ENCODE measurements around the gene SUV39H1.

SUV39H1 gene

DNA sequence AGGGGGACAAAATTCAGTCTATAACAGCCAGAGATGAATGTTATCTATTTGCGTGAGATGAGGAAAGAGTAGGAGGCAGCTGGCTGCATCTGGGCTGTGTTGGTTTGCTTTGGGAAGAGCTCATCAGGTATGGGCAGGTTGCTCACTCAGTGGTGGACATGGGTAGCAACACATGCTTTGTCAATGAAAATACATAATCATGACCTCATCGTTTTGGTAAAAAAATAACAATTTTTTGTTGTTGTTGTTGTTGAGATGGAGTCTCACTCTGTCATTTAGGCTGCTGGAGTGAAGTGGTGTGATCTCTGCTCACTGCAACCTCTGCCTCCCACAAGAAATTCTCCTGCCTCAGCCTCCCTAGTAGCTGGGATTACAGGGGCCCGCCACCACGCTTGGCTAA is 48.7 kb downstream of the SUV39H1 start:
- Histone ChIP-seq H3K27ac (ENCODE audit: low read length) (no peak overlapping the region), H3K9me3 (ENCODE audit: control insufficient read depth in 1 of 2, low read length in 2 of 2) (no peaks in the 10 kb centered on the region), H3K4me1 (ENCODE audit: control insufficient read depth in 1 of 2, insufficient read depth in 2 of 2, low read length in 2 of 2) (no peaks in the 10 kb centered on the region), H3K27me3 (ENCODE audit: low read depth, low read length) (no peaks in the 10 kb centered on the region), H3K36me3 (ENCODE audit: control insufficient read depth in 1 of 2, insufficient read depth in 2 of 2, low read length in 2 of 2) (no peaks in the 10 kb centered on the region), H3K4me3 (ENCODE audit: low read depth in 1 of 2, low read length in 2 of 2) (no peak overlapping the region)

DNA sequence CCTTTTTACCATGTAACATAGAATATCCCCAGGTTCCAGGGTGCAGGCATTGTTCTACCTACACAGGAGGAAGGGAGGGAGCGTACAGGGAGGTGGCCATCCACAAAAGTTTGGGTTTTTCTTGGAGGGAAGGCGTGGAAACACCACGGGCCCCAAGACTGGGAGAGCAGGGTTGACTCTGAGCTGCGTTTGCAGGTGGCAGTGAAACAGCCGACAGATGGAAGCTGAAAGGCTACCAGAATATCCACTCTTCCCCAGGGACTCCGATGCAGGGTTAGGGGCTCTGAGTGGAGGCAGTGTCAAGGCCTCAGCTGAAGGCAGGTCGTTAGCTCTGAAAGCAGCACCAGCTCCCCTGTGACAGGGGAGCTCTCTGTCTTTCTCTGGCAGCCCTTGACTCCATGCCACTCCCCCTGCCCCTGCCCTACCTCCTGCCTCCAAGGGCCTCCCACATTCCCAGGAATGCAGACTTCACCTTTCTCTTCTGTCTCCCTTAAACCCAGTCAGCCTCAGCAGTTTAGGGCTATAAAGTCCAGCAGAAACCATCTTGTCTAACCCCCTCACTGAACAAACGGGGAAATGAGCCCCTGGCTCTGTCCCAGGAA is 51.0 kb downstream of the SUV39H1 start:
- no peaks in the 10 kb centered on the region for H3K4me1 ChIP-seq (ENCODE audit: control insufficient read depth in 1 of 2, insufficient read depth in 2 of 2, low read length in 2 of 2)
- H3K9me3 ChIP-seq (ENCODE audit: control insufficient read depth in 1 of 2, low read length in 2 of 2): no peaks in the 10 kb centered on the region
- H3K27me3 ChIP-seq (ENCODE audit: low read depth, low read length): no peaks in the 10 kb centered on the region
- H3K27ac ChIP-seq (ENCODE audit: low read length): no peak overlapping the region
- H3K4me3 ChIP-seq (ENCODE audit: low read depth in 1 of 2, low read length in 2 of 2): no peak overlapping the region
- no peaks in the 10 kb centered on the region for H3K36me3 ChIP-seq (ENCODE audit: control insufficient read depth in 1 of 2, insufficient read depth in 2 of 2, low read length in 2 of 2)

DNA sequence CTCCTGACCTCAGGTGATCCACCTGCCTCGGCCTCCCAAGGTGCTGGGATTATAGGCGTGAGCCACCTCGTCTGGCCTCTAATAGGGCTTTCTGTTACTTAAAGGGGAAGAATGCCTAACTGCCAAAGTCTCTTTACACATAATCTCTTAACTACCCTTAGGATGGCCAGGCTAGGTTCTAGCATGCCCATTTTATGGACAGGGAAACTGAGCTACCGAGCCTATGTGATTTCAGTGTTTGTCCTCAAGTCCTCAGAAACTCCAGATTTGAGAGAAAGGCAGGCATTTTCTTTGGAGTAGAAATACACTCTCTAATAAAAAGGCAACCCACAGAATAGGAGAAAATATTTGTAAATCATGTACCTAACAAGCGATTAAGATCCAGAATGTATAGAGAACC is 52.6 kb downstream of the SUV39H1 start:
- no peaks in the 10 kb centered on the region for H3K4me1 ChIP-seq (ENCODE audit: control insufficient read depth in 1 of 2, insufficient read depth in 2 of 2, low read length in 2 of 2)
- H3K27ac ChIP-seq (ENCODE audit: low read length): no peak overlapping the region
- no peaks in the 10 kb centered on the region for H3K36me3 ChIP-seq (ENCODE audit: control insufficient read depth in 1 of 2, insufficient read depth in 2 of 2, low read length in 2 of 2)
- H3K9me3 ChIP-seq (ENCODE audit: control insufficient read depth in 1 of 2, low read length in 2 of 2): no peaks in the 10 kb centered on the region
- no peaks in the 10 kb centered on the region for H3K27me3 ChIP-seq (ENCODE audit: low read depth, low read length)
- no peak overlapping the region for H3K4me3 ChIP-seq (ENCODE audit: low read depth in 1 of 2, low read length in 2 of 2)

GRCh38 chrX:48751343-48751742 is 54.8 kb downstream of the SUV39H1 start:
- no peaks in the 10 kb centered on the region for H3K27me3 ChIP-seq (ENCODE audit: low read depth, low read length)
- H3K36me3 ChIP-seq (ENCODE audit: control insufficient read depth in 1 of 2, insufficient read depth in 2 of 2, low read length in 2 of 2): no peaks in the 10 kb centered on the region
- H3K4me3 ChIP-seq (ENCODE audit: low read depth in 1 of 2, low read length in 2 of 2): no peak overlapping the region
- no peak overlapping the region for H3K27ac ChIP-seq (ENCODE audit: low read length)
- no peaks in the 10 kb centered on the region for H3K9me3 ChIP-seq (ENCODE audit: control insufficient read depth in 1 of 2, low read length in 2 of 2)
- H3K4me1 ChIP-seq (ENCODE audit: control insufficient read depth in 1 of 2, insufficient read depth in 2 of 2, low read length in 2 of 2): no peaks in the 10 kb centered on the region

GRCh38 chrX:48752498-48752897 is 56.0 kb downstream of the SUV39H1 start:
- Histone ChIP-seq H3K4me1 (ENCODE audit: control insufficient read depth in 1 of 2, insufficient read depth in 2 of 2, low read length in 2 of 2) (no peaks in the 10 kb centered on the region), H3K27me3 (ENCODE audit: low read depth, low read length) (no peaks in the 10 kb centered on the region), H3K9me3 (ENCODE audit: control insufficient read depth in 1 of 2, low read length in 2 of 2) (no peaks in the 10 kb centered on the region), H3K4me3 (ENCODE audit: low read depth in 1 of 2, low read length in 2 of 2) (no peak overlapping the region), H3K27ac (ENCODE audit: low read length) (no peak overlapping the region), H3K36me3 (ENCODE audit: control insufficient read depth in 1 of 2, insufficient read depth in 2 of 2, low read length in 2 of 2) (no peaks in the 10 kb centered on the region)

- no peaks in the 10 kb centered on the region for H3K27me3 ChIP-seq (ENCODE audit: low read depth, low read length)
These were observed 57.2 kb downstream of the SUV39H1 start for GRCh38 chrX:48753708-48754228.

GRCh38 chrX:48754238-48754637 is 57.7 kb downstream of the SUV39H1 start:
- Histone ChIP-seq H3K4me3 (ENCODE audit: low read depth in 1 of 2, low read length in 2 of 2) (no peak overlapping the region), H3K36me3 (ENCODE audit: control insufficient read depth in 1 of 2, insufficient read depth in 2 of 2, low read length in 2 of 2) (no peaks in the 10 kb centered on the region), H3K27ac (ENCODE audit: low read length) (no peak overlapping the region), H3K4me1 (ENCODE audit: control insufficient read depth in 1 of 2, insufficient read depth in 2 of 2, low read length in 2 of 2) (no peaks in the 10 kb centered on the region), H3K27me3 (ENCODE audit: low read depth, low read length) (no peaks in the 10 kb centered on the region), H3K9me3 (ENCODE audit: control insufficient read depth in 1 of 2, low read length in 2 of 2) (no peaks in the 10 kb centered on the region)

More at GRCh38 chrX:48753708-48754228, 57.2 kb downstream of the SUV39H1 start:
- Histone ChIP-seq H3K36me3 (ENCODE audit: control insufficient read depth in 1 of 2, insufficient read depth in 2 of 2, low read length in 2 of 2) (no peaks in the 10 kb centered on the region), H3K4me3 (ENCODE audit: low read depth in 1 of 2, low read length in 2 of 2) (no peak overlapping the region), H3K27ac (ENCODE audit: low read length) (no peak overlapping the region), H3K4me1 (ENCODE audit: control insufficient read depth in 1 of 2, insufficient read depth in 2 of 2, low read length in 2 of 2) (no peaks in the 10 kb centered on the region), H3K9me3 (ENCODE audit: control insufficient read depth in 1 of 2, low read length in 2 of 2) (no peaks in the 10 kb centered on the region)
